ENCODE data around the gene KRTAP12-4.
"Not testable (repeated sequence)": the region's sequence is repeated elsewhere in the genome, so short reads cannot be mapped to it uniquely, and the experiment has no call there.

Gene KRTAP12-4

DNA sequence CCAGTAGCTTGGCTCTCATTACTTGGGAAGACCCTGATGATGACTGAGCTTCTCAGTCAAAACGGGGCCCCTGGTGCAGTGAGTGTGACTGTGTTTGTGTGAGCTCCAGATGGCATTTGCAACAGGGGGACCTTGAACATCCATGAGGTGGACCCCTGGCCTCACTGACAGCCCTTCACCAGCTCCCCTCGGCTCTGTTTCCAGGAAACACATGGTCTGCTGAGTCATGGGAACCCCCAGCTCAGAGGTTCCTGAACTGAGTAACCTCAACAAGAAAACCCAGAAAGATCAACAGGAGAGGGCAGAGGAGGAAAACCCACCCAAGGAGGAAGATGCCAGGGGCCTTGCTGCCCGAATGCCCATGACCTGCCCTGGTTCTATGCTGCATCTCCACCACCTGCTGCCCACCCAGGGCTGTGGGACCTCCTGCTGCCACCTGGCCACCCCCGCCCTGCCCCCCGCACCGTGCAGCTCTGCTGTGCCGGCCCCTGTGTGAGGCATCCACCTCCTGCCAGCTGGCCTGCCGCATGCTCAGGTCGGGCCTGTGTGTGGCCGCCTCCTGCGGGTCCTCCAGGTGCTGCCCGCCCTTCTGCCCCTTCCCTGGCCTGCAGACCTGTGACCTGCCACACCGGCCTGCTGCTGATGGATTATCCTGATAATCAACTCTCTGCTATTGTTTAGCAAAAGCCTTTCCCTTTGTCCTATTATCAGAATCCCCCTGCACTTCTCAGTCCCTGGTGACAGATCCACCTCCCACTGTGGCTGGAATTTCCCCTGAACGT is 31.7 kb upstream of the KRTAP12-4 start:
- TF ChIP-seq, protein P1, sequence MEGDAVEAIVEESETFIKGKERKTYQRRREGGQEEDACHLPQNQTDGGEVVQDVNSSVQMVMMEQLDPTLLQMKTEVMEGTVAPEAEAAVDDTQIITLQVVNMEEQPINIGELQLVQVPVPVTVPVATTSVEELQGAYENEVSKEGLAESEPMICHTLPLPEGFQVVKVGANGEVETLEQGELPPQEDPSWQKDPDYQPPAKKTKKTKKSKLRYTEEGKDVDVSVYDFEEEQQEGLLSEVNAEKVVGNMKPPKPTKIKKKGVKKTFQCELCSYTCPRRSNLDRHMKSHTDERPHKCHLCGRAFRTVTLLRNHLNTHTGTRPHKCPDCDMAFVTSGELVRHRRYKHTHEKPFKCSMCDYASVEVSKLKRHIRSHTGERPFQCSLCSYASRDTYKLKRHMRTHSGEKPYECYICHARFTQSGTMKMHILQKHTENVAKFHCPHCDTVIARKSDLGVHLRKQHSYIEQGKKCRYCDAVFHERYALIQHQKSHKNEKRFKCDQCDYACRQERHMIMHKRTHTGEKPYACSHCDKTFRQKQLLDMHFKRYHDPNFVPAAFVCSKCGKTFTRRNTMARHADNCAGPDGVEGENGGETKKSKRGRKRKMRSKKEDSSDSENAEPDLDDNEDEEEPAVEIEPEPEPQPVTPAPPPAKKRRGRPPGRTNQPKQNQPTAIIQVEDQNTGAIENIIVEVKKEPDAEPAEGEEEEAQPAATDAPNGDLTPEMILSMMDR (IDR thresholded peaks at IDR 0.05; ENCODE audit: insufficient read depth, low read depth, low read length, missing control alignments): no peak
- peak; percentile 36 for DNase-seq (ENCODE audit: low read depth)
- H3K4me3 ChIP-seq (ENCODE audit: low read depth, low read length): no peak overlapping the region

DNA sequence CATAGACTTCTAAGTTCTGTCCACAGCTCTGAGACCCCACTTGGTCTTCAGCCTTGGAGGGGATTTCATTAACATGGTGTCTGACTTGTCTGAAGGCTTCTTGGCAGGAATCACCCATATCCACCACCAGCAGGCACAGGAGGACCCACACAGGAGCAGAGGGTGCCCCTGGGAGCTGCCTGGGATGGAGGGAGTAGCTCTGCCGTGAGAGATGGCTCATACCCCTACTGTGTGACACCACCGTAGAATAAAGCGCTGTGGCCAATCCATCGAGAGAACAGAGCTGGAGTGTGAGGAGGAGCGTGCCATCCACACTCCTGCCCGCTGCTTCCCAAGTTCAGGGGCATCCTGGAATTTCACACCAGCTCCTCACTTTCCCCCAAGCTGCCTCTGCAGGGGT is 30.6 kb upstream of the KRTAP12-4 start:
- not testable (repeated sequence) for DNase-seq (ENCODE audit: low read depth)

DNA sequence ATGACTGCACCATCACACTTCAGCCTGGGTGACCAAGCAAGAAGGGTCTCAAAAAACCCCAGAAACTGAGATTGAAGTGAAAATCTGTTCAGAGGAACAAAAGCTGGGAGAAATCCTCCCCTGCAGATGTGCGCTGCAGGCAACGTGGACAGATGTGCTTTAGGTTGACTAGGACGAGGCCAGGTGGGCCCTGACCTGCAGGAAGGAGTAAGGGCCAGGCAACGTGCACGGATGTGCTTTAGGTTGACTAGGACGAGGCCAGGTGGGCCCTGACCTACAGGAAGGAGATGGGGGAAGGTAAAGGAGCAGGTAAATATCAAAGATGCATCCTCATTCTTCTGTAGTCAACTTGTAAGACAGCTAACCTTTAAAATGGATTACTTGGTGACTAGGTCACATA is 30.0 kb upstream of the KRTAP12-4 start:
- H3K4me3 ChIP-seq (ENCODE audit: low read depth, low read length): no peak overlapping the region
- TF ChIP-seq, protein P1 (IDR thresholded peaks at IDR 0.05; ENCODE audit: insufficient read depth, low read depth, low read length, missing control alignments): no peak
- DNase-seq (ENCODE audit: low read depth): no peak

More for the DNA sequence above, 30.6 kb upstream of the KRTAP12-4 start:
- not testable (repeated sequence) for H3K4me3 ChIP-seq (ENCODE audit: low read depth, low read length)

DNA sequence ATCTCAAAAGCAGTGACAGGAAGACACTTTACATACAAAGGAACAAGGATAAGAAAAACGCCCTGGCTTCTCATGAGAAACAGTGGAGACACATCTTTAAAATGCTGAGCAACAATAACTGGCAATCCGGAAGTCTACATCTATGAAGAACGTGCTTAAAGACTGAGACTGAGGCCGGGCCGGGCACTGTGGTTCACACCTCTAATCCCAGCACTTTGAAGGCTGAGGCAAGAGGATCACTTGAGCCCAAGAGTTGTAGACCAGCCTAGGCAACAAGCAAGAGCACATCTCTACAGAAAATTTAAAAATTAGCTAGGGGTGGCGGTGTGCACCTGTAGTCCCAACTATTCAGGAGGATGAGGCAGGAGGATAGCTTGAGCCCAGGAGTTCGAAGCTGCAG is 29.6 kb upstream of the KRTAP12-4 start:
- TF ChIP-seq, protein P1 (IDR thresholded peaks at IDR 0.05; ENCODE audit: insufficient read depth, low read depth, low read length, missing control alignments): no peak
- DNase-seq (ENCODE audit: low read depth): no peak
- no peak overlapping the region for H3K4me3 ChIP-seq (ENCODE audit: low read depth, low read length)

DNA sequence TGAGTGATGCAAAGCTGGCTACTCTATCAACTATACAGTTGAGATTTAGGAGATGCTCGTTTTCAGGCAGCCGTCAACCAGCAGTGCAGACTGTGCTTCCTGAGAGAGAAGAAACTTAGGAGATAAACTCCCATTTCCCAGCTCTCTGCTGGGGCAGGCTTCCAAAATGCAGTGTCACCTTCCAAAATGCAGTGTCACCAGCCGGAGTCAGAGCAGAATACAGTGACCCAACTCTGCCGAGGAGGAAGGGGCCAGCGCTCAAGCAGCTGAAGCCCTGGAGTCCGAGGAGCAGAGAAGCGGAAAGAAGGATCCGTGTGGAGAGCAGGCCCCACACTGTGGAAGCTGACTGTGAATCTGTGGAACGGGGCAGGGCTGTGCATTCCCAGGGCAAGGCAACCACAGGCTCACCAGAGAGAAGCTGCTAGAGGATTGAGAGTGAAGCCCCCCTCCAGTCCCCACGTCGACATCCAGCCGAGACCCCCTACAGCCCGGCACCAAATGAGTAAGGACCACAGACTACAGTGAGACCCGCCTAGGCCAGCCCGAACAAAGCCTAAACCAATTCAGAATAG is 28.2 kb upstream of the KRTAP12-4 start:
- no peak for DNase-seq (ENCODE audit: low read depth)
- no peak overlapping the region for H3K4me3 ChIP-seq (ENCODE audit: low read depth, low read length)
- TF ChIP-seq, protein P1 (IDR thresholded peaks at IDR 0.05; ENCODE audit: insufficient read depth, low read depth, low read length, missing control alignments): no peak

DNA sequence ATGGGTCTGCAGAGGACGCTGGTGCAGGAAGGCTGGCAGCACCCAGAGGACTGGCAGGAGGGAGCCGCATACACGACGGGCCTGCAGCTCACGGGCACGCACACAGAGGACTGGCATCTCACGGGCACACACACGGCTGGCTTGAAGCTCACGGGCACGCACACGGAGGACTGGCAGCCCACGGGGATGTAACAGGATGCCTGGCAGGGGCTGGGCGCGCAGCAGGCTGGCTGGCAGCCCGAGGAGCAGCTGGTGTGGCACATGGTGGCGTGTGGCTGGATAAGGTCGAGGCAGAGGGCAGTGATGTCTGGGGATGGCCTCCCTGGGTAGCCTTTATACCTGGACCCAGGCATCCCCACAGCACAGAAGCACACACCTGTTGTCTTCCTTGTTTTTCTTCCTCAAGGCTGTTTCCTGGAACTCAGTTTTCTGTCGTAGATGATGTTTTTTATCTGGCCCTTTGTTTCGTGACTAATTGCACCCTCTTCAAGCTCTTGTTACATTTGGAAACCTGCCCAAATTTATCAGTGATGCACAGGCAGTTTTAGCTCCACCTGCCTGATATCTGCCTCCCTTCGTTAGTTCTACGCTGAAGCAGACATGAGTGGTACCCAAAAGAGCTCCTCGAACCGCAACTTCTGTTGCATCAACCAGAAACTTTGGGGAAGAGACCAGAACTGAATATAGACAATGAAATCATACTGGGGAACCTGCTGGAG is 27.6 kb upstream of the KRTAP12-4 start, which contains the start of gene KRTAP12-1:
Gene KRTAP12-1, minus strand, starts transcription at position 303 of the 719 bp plus-strand sequence. Its CDS starts 40 bp downstream, at position 263.
- TF ChIP-seq, protein P1 (IDR thresholded peaks at IDR 0.05; ENCODE audit: insufficient read depth, low read depth, low read length, missing control alignments): no peak
- no peak for DNase-seq (ENCODE audit: low read depth)
- H3K4me3 ChIP-seq (ENCODE audit: low read depth, low read length): no peak within 1 kb of the TSS

DNA sequence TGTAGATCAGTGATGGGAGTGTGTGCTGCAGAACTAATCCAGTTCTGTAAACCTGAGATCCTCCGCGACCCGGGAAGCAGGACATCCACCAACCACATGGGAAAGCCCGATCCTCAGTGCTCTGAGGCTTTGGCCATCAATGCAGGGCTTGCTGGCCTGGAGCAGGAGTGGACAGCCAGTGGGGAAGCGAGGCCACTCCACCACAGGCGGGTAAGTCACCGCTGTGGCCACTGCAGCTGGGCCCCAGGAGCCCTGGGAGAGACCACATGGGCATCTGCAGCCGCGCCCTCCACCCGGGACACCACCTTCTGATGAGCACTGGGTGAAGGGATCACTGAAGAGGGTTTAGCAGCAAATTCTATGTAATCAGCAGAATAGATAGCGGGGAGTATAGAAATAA is 26.7 kb upstream of the KRTAP12-4 start:
- no peak for DNase-seq (ENCODE audit: low read depth)
- TF ChIP-seq, protein P1 (IDR thresholded peaks at IDR 0.05; ENCODE audit: insufficient read depth, low read depth, low read length, missing control alignments): no peak
- no peak overlapping the region for H3K4me3 ChIP-seq (ENCODE audit: low read depth, low read length)
